Measurements from ENCODE around the gene OVAAL.
"Not testable (repeated sequence)": the region's sequence is repeated elsewhere in the genome, so short reads cannot be mapped to it uniquely, and the experiment has no call there.

Gene OVAAL

GRCh38 chr1:180545991-180546390 is 12.8 kb upstream of the OVAAL start:
- DNase-seq (ENCODE audit: low spot score), result no peak
- no peak for TF ChIP-seq CTCF (IDR thresholded peaks at IDR 0.05; ENCODE audit: extremely low read depth, insufficient read depth, missing control alignments)
- in situ Hi-C loops (cut with MboI; ENCODE audit: low pct_unique_long_range_greater_than_20kb, low sequenced_read_pairs, unreplicated experiment), result no loop called here

DNA sequence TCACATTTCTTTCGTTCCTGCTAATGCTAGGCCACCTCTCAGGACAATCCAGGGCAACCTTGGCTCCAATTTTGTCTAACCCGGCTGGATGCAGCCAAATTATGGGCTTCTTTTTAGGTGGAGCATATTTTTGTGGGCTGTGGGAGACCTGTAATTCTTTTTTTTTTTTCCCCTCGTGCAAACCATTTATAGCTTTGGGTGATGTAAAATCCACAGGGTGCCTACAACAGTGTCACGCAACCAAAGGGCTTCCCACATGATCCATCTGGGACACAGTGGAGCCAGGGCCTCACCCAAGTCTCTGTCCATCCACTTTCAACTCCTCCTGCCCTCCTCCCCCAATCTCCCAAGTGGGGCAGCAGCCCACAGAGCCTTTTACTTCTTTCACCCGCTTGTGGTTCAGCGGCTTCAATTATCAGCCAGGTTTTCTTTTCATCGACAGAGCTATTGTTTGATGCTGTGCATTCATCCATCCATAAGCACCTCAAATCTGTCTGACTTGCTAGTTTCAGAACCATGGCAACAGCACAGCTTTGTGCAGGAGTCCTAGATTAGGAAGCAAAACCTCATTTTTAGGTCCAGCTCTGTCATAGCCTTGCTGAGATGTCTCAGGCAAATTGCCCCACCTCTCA is 10.0 kb upstream of the OVAAL start:
- no peak for DNase-seq (ENCODE audit: low spot score)
- in situ Hi-C loops (cut with MboI; ENCODE audit: low pct_unique_long_range_greater_than_20kb, low sequenced_read_pairs, unreplicated experiment), result no loop called here
- no peak for TF ChIP-seq CTCF (IDR thresholded peaks at IDR 0.05; ENCODE audit: extremely low read depth, insufficient read depth, missing control alignments)

DNA sequence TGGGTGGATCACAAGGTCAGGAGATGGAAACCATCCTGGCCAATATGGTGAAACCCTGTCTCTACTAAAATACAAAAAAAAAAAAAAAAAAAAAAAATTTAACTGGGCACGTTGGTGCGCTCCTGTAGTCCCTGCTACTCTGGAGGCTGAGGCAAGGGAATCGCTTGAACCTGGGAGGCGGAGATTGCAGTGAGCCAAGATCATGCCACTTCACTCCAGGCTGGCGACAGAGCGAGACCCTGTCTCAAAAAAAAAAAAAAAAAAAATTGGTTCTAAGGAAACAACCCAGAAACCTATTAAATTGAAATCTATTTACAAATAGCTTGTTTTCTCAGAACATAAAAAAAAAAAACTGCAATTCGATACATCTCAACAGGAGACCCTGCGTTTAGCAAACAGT is 9.0 kb upstream of the OVAAL start:
- in situ Hi-C loops (cut with MboI; ENCODE audit: low pct_unique_long_range_greater_than_20kb, low sequenced_read_pairs, unreplicated experiment); DNase-seq (ENCODE audit: low spot score): not testable (repeated sequence)

GRCh38 chr1:180550241-180550640 is 8.5 kb upstream of the OVAAL start:
- in situ Hi-C loops (cut with MboI; ENCODE audit: low pct_unique_long_range_greater_than_20kb, low sequenced_read_pairs, unreplicated experiment), result no loop called here
- TF ChIP-seq CTCF (IDR thresholded peaks at IDR 0.05; ENCODE audit: extremely low read depth, insufficient read depth, missing control alignments), result no peak
- no peak for DNase-seq (ENCODE audit: low spot score)

GRCh38 chr1:180551997-180552396 is 6.8 kb upstream of the OVAAL start:
- TF ChIP-seq CTCF (IDR thresholded peaks at IDR 0.05; ENCODE audit: extremely low read depth, insufficient read depth, missing control alignments), result no peak
- in situ Hi-C loops (cut with MboI; ENCODE audit: low pct_unique_long_range_greater_than_20kb, low sequenced_read_pairs, unreplicated experiment), result no loop called here
- no peak for DNase-seq (ENCODE audit: low spot score)

DNA sequence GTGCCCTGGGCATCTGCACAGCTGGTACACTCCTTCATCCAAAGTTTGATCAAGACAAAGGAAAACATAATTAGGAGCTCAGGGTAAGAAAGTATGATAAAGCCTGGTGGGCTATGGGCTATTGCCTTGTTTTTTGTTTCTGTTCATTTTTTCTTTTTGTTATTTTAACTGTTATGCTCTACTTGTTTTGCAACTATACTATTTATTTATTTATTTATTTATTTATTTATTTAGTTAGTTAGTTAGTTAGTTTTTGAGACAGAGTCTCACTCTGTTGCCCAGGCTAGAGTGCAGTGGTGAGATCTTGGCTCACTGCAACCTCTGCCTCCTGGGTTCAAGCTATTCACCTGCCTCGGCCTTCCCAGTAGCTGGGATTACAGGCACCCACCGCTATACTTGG is 5.7 kb upstream of the OVAAL start:
- DNase-seq (ENCODE audit: low spot score); in situ Hi-C loops (cut with MboI; ENCODE audit: low pct_unique_long_range_greater_than_20kb, low sequenced_read_pairs, unreplicated experiment): not testable (repeated sequence)

- no peak for TF ChIP-seq CTCF (IDR thresholded peaks at IDR 0.05; ENCODE audit: extremely low read depth, insufficient read depth, missing control alignments)
- DNase-seq (ENCODE audit: low spot score), result no peak
- in situ Hi-C loops (cut with MboI; ENCODE audit: low pct_unique_long_range_greater_than_20kb, low sequenced_read_pairs, unreplicated experiment), result loop anchor here (5.0 kb wide), 1 partner anchor 48 kb away; no protein-coding TSS in a partner anchor
Measured at GRCh38 chr1:180555411-180555810, 3.4 kb upstream of the OVAAL start.

Measured in GM13977 (cell line).